CD14-positive monocyte (primary cell): ENCODE results near the gene KRT6B. TPM values are rescaled to one million over a fixed set of nuclear protein-coding genes. Genes with fewer than 3 reads are reported as not detected.

Experiments
- DNase-seq, 3 donors: peaks; one replicate each; pipeline ENCODE4 v3.0.0-alpha.2; 2011 to 2022
- H2AFZ ChIP-seq: 2 replicates; pipeline ENCODE4 v1.6.0; 2012; ENCODE audit warnings: mild to moderate bottlenecking, low read depth, low read length, inconsistent platforms; ENCODE audit not compliant: insufficient read depth, poor library complexity, severe bottlenecking
- H3K27ac ChIP-seq, 2 donors: 1 replicate in 1 of 2; 2 replicates in 1 of 2; pipeline ENCODE4 v1.5.1; 2012 to 2013; ENCODE audit warnings: low read length in 2 of 2, control low read depth in 1 of 2, inconsistent platforms in 1 of 2, low read depth in 1 of 2, mild to moderate bottlenecking in 1 of 2
- H3K27me3 ChIP-seq, 2 donors: one replicate each; pipeline versions ENCODE4 v1.6.0 to v1.6.1; 2011 to 2013; ENCODE audit warnings: low read length in 2 of 2; ENCODE audit not compliant: control insufficient read depth in 2 of 2, insufficient read depth in 2 of 2
- H3K36me3 ChIP-seq, 2 donors: replicated peaks in 1 of 2; 1 replicate in 1 of 2; 2 replicates in 1 of 2; pipeline versions ENCODE4 v1.5.1 to v1.6.1; 2012 to 2013; ENCODE audit warnings: low read length in 2 of 2, control low read depth in 1 of 2, inconsistent platforms in 1 of 2, mild to moderate bottlenecking in 1 of 2; ENCODE audit not compliant: insufficient read depth in 2 of 2, control insufficient read depth in 1 of 2
- H3K4me1 ChIP-seq, 2 donors: 1 replicate in 1 of 2; 2 replicates in 1 of 2; pipeline versions ENCODE4 v1.5.1 to v1.6.1; 2012 to 2013; ENCODE audit warnings: low read length in 2 of 2, control low read depth in 1 of 2, inconsistent platforms in 1 of 2, mild to moderate bottlenecking in 1 of 2, moderate library complexity in 1 of 2; ENCODE audit not compliant: insufficient read depth in 2 of 2, control insufficient read depth in 1 of 2
- H3K4me2 ChIP-seq: replicated peaks from 2 replicates; pipeline ENCODE3; 2012; ENCODE audit warnings: low read length, moderate library complexity, mild to moderate bottlenecking; ENCODE audit not compliant: poor library complexity, severe bottlenecking; ENCODE audit errors: extremely low read depth
- H3K4me3 ChIP-seq, 3 experiments: fragments of 200-600 bp in 1 of 3; sonication (generic) in 1 of 3; replicated peaks in 1 of 3; 1 replicate in 2 of 3; 2 replicates in 1 of 3; pipeline ENCODE4 v1.5.1; 2011 to 2013; ENCODE audit warnings: low read length in 3 of 3, mild to moderate bottlenecking in 3 of 3, control low read depth in 2 of 3, low read depth in 2 of 3, inconsistent platforms in 1 of 3, moderate library complexity in 1 of 3
- H3K79me2 ChIP-seq: 2 replicates; pipeline ENCODE4 v1.6.0; 2012; ENCODE audit warnings: mild to moderate bottlenecking, control low read depth, inconsistent platforms, low read length, moderate library complexity; ENCODE audit not compliant: insufficient read depth
- H3K9ac ChIP-seq: 2 replicates; pipeline ENCODE4 v1.6.0; 2017; ENCODE audit warnings: low read length, mild to moderate bottlenecking; ENCODE audit not compliant: insufficient read depth, poor library complexity, severe bottlenecking
- H3K9me3 ChIP-seq, 2 donors: replicated peaks in 1 of 2; 1 replicate in 1 of 2; 2 replicates in 1 of 2; pipeline versions ENCODE4 v1.5.1 to v1.6.1; 2012 to 2013; ENCODE audit warnings: low read length in 2 of 2, control low read depth in 1 of 2; ENCODE audit not compliant: control insufficient read depth in 1 of 2, insufficient read depth in 1 of 2
- H4K20me1 ChIP-seq: 2 replicates; pipeline ENCODE4 v1.6.0; 2012; ENCODE audit warnings: mild to moderate bottlenecking, low read length, control low read depth, moderate library complexity; ENCODE audit not compliant: insufficient read depth
- H3K27ac Mint-ChIP-seq, 7 donors: one replicate each; pipeline ENCODE4 v1.8.0; 2020; ENCODE audit warnings: mild to moderate bottlenecking in 7 of 7, mixed read lengths in 7 of 7, moderate library complexity in 6 of 7, inconsistent platforms in 2 of 7
- H3K27me3 Mint-ChIP-seq, 3 donors: one replicate each; pipeline ENCODE4 v1.8.0; 2021 to 2022; ENCODE audit warnings: low read depth in 3 of 3, mild to moderate bottlenecking in 3 of 3, mixed read lengths in 3 of 3, moderate library complexity in 3 of 3, inconsistent platforms in 1 of 3
- H3K36me3 Mint-ChIP-seq, 2 donors: one replicate each; pipeline ENCODE4 v1.8.0; 2020; ENCODE audit warnings: mixed read lengths in 2 of 2, inconsistent platforms in 1 of 2, mild to moderate bottlenecking in 1 of 2
- H3K4me1 Mint-ChIP-seq: one replicate; pipeline ENCODE4 v1.8.0; 2020; ENCODE audit warnings: mild to moderate bottlenecking, mixed read lengths
- H3K4me3 Mint-ChIP-seq, 2 donors: one replicate each; pipeline ENCODE4 v1.8.0; 2020; ENCODE audit warnings: mild to moderate bottlenecking in 2 of 2, mixed read lengths in 2 of 2, moderate library complexity in 1 of 2
- H3K9me3 Mint-ChIP-seq, 7 donors: one replicate each; pipeline ENCODE4 v1.8.0; 2020 to 2022; ENCODE audit warnings: mixed read lengths in 7 of 7, mild to moderate bottlenecking in 6 of 7, moderate library complexity in 6 of 7, inconsistent platforms in 2 of 7
- WGBS: methylation state at CpG from one replicate; pipeline ENCODE4 v1.1.5; 2013; ENCODE audit warnings: missing lambda C conversion rate; ENCODE audit not compliant: insufficient coverage; 5-methylcytosine and 5-hydroxymethylcytosine counted together
- intact Hi-C, 2 donors: fragments of 100-400 bp; cut with micrococcal nuclease; formaldehyde crosslinking; loops; one replicate each; pipeline versions ENCODE4 v1.15.0 to v1.15.1; 2023
- polyA plus RNA-seq, 3 donors: library from polyadenylated mRNA; depleted of rRNA in 1 of 3; unstranded in 2 of 3; stranded (reverse) in 1 of 3; fragments of 300-500 nt in 2 of 3; fragments of >200 nt in 1 of 3; fragmentation: Illumina TruSeq in 2 of 3; gene quantifications; 1 replicate in 2 of 3; 2 replicates in 1 of 3; pipeline ENCODE4 v1.2.3, GENCODE V29; 2012 to 2021
- TF ChIP-seq, protein P1 (sequence below): fragments of 200-600 bp; IDR thresholded peaks from one replicate; pipeline ENCODE4 v1.8.0; 2022; ENCODE audit warnings: antibody characterized with exemption, mild to moderate bottlenecking

The KRT6B gene
- polyA plus RNA-seq, 3 donors, result not detected

DNA sequence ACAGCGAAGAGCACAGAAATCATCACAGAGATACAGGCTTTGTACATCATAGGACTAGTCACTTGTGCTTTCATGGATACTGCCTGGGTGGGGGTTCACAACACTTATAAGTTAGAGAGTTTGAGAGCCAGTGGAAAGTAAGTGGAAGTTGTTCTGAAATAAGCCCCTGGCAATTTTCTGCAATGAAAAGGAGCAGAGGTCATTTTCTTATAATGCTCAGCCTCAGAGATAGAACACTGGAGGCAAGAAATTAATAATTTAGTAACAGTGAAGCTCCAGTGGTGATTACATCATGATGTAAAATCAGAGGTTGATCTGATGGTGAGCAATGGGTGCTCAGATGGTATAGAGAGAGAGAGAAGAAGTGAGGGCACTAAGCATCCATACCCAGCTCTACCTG lies 35.3 kb upstream of the KRT6B start:
- no CpG with 5 or more reads among the region's 1 CpG for WGBS
- Mint-ChIP-seq H3K9me3 (peaks cover 0 to 9% (median 6%) of the 10 kb centered on the region in 7 donors), H3K27me3 (peaks cover 9 to 34% (median 17%) of the 10 kb centered on the region in 3 donors), H3K4me3 (no peak overlapping the region), H3K36me3 (no peaks in the 10 kb centered on the region), H3K4me1 (no peaks in the 10 kb centered on the region), H3K27ac (no peak overlapping the region)
- Histone ChIP-seq H3K4me3 (no peak overlapping the region), H4K20me1 (no peaks in the 10 kb centered on the region), H3K27me3 (peaks cover 2 to 3% of the 10 kb centered on the region in 2 donors), H3K9me3 (no peaks in the 10 kb centered on the region), H2AFZ (no peak overlapping the region), H3K27ac (no peak overlapping the region), H3K79me2 (no peaks in the 10 kb centered on the region), H3K36me3 (no peaks in the 10 kb centered on the region), H3K4me1 (no peaks in the 10 kb centered on the region), H3K4me2 (no peak overlapping the region), H3K9ac (no peak overlapping the region)
- no peak for DNase-seq
- TF ChIP-seq, protein P1, sequence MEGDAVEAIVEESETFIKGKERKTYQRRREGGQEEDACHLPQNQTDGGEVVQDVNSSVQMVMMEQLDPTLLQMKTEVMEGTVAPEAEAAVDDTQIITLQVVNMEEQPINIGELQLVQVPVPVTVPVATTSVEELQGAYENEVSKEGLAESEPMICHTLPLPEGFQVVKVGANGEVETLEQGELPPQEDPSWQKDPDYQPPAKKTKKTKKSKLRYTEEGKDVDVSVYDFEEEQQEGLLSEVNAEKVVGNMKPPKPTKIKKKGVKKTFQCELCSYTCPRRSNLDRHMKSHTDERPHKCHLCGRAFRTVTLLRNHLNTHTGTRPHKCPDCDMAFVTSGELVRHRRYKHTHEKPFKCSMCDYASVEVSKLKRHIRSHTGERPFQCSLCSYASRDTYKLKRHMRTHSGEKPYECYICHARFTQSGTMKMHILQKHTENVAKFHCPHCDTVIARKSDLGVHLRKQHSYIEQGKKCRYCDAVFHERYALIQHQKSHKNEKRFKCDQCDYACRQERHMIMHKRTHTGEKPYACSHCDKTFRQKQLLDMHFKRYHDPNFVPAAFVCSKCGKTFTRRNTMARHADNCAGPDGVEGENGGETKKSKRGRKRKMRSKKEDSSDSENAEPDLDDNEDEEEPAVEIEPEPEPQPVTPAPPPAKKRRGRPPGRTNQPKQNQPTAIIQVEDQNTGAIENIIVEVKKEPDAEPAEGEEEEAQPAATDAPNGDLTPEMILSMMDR, result no peak
- intact Hi-C loops, result no loop called here

DNA sequence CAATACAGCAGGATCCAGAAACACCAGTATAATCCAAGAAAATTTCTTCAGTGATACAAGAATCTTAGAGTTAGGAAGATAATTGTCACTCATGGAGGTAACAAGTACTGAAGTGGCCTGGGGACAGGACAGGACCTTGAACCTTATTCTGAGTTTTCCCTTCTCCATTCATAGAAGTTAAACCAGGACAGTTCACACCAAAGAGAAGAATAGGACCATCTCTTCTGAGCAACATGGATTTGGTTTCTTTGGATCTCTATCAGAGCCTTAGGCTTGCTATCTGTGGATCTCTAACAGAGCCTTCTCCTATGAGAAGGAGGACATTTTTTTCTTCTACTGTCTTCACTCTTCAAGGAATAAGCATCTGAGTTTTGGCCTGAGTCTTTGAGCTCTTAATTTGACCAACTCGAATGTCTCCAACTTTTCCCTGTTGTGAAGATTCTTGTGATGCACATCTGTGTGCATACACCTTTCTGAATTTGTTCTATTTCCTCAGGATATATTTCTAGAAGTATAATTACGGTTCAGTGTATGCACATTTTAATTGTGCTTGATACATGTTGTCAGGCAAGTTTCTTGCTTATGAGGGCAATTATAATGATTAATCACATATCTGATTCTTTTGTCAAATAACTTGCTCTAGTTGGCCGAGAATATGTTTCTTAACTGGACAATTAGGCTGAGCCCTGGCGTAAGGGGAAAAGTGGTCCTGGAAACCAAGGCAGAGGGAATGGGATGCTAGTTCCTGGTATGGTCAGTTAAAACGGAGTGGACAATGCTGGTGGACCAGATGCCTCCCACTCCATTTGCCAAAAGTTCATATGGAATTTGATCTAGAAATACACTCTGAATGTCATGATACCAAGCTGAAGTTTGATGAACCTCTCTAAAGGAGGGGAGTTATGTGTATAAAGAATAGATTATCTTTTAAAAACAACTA lies 34.5 kb upstream of the KRT6B start:
- H2AFZ ChIP-seq, result no peak overlapping the region
- intact Hi-C loops, result no loop called here
- no peak overlapping the region for H3K9ac ChIP-seq
- Mint-ChIP-seq H3K4me3 (no peak overlapping the region), H3K4me1 (no peaks in the 10 kb centered on the region), H3K27me3 (peaks cover 9 to 32% (median 17%) of the 10 kb centered on the region in 3 donors), H3K27ac (no peak overlapping the region), H3K9me3 (peaks cover 0 to 9% (median 6%) of the 10 kb centered on the region in 7 donors), H3K36me3 (no peaks in the 10 kb centered on the region)
- 80% methylated on average over 1 of the region's 5 CpGs for WGBS
- H3K4me3 ChIP-seq, result no peak overlapping the region
- H3K27me3 ChIP-seq, result peaks cover 2 to 6% of the 10 kb centered on the region in 2 donors
- no peak overlapping the region for H3K4me2 ChIP-seq
- H3K36me3 ChIP-seq, result no peaks in the 10 kb centered on the region
- TF ChIP-seq, protein P1, result no peak
- no peaks in the 10 kb centered on the region for H4K20me1 ChIP-seq
- no peak overlapping the region for H3K27ac ChIP-seq
- no peaks in the 10 kb centered on the region for H3K79me2 ChIP-seq
- DNase-seq, result no peak
- no peaks in the 10 kb centered on the region for H3K9me3 ChIP-seq
- H3K4me1 ChIP-seq, result no peaks in the 10 kb centered on the region
